Activated CD4-positive, alpha-beta T cell treated with anti-CD3 and anti-CD28 coated beads for 36 hours (primary cell): Measurements from ENCODE around the gene SLC16A4. TPM values are rescaled to one million over a fixed set of nuclear protein-coding genes. Genes with fewer than 3 reads are reported as not detected.
"Not testable (repeated sequence)": the region's sequence is repeated elsewhere in the genome, so short reads cannot be mapped to it uniquely, and the experiment has no call there.

ENCODE experiments used
- ATAC-seq: fragments of 200-7000 bp; cut with Tn5 transposase; one replicate; pipeline ENCODE4 v1.10.0; 2021; ENCODE audit warnings: mild to moderate bottlenecking, moderate library complexity
- CTCF ChIA-PET: fragments of 350-600 bp; sonication (Branson Sonifier 250); formaldehyde crosslinking; loops from one replicate; lab custom pipeline; 2021; ENCODE audit warnings: antibody characterized with exemption; lab: Charles Lee
- POLR2A ChIA-PET: fragments of 350-600 bp; sonication (Branson Sonifier 250); formaldehyde crosslinking; loops from one replicate; lab custom pipeline; 2021; ENCODE audit warnings: antibody characterized with exemption, inconsistent platforms; lab: Charles Lee
- DNase-seq: peaks from one replicate; pipeline ENCODE4 v3.0.0-alpha.2; 2020
- H3K27ac Mint-ChIP-seq: one replicate; pipeline ENCODE4 v1.8.0; 2021; ENCODE audit warnings: mixed read lengths
- H3K27me3 Mint-ChIP-seq: one replicate; pipeline ENCODE4 v1.8.0; 2021; ENCODE audit warnings: mixed read lengths
- H3K36me3 Mint-ChIP-seq: one replicate; pipeline ENCODE4 v1.8.0; 2021; ENCODE audit warnings: low read depth, mixed read lengths
- H3K4me1 Mint-ChIP-seq: one replicate; pipeline ENCODE4 v1.8.0; 2021; ENCODE audit warnings: mixed read lengths
- H3K4me3 Mint-ChIP-seq: one replicate; pipeline ENCODE4 v1.8.0; 2021; ENCODE audit warnings: mild to moderate bottlenecking, moderate library complexity, mixed read lengths
- H3K9me3 Mint-ChIP-seq: one replicate; pipeline ENCODE4 v1.8.0; 2021; ENCODE audit warnings: low read depth, mixed read lengths
- intact Hi-C, 2 experiments: fragments of 100-400 bp; cut with DNase I in 1 of 2; cut with micrococcal nuclease in 1 of 2; formaldehyde crosslinking; loops; one replicate each; pipeline versions ENCODE4 v1.14.2 to v1.15.1; 2022 to 2024; cut with DNase I, micrococcal nuclease
- total RNA-seq, 2 experiments: library from RNA; stranded (reverse); gene quantifications; one replicate each; pipeline ENCODE4 v1.2.3, GENCODE V29; 2021

The SLC16A4 gene
- total RNA-seq, 2 experiments from 2014 or later = 0.14 to 0.44 TPM

DNA sequence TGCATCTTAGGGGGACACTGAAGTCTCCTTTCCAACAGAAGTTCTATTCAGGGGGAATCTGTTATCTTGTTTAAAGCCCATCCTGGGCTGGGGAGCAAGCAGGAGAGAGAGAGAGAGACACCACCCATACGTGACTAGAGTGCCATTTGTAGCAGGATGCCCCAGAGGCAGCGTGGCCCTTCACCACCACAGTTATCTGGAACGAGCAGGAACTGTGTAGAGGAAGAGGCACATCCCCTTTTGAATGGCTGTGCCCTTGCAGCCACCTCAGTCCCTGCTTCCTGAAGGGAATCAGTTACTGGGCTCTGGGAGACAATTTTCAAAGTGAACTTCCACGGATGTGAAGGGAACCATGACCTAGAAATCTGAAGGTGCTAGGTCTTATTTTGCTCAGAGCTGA, 36.0 kb upstream of the SLC16A4 start:
- no peaks in the 10 kb centered on the region for H3K36me3 Mint-ChIP-seq
- H3K27me3 Mint-ChIP-seq = peaks cover 4% of the 10 kb centered on the region
- intact Hi-C loops = no loop called here
- H3K4me1 Mint-ChIP-seq = no peaks in the 10 kb centered on the region
- no peak overlapping the region for H3K27ac Mint-ChIP-seq
- ChIA-PET POLR2A (no interaction called here), CTCF (interaction anchor here (1.7 kb wide), 1 partner anchor 33 kb away, joined by 8 read pairs; no protein-coding TSS in a partner anchor)
- ATAC-seq = no peak
- no peaks in the 10 kb centered on the region for H3K9me3 Mint-ChIP-seq
- H3K4me3 Mint-ChIP-seq = no peak overlapping the region
- DNase-seq = no peak

DNA sequence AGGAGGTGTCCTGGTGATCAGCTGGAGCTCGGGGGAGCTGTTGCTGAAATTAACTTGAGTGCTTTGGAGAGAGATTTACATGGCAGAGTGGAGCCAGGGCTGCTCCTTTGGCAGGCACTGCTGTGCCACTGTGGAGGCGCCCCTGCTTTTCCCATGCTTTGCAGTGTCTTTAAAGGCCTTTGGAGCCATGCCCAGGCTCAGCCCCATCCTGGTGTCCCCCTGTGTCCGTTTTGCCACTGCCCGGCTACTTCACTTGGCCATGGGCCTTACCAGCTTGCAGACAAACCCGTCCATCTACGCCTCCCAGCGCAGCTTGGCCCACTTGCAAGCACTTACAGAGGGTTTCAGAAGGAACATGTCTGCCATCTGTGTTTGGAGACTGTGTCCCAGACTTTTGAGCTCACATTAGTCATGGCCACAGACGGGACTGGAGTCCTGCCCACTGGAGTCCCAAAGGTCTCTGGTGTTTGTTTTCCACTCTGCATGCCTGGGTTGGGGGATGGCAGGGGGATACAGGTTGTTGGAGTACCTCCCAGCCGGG, 34.9 kb upstream of the SLC16A4 start:
- Mint-ChIP-seq H3K36me3 (no peaks in the 10 kb centered on the region), H3K27ac (no peak overlapping the region), H3K27me3 (peaks cover 4% of the 10 kb centered on the region), H3K9me3 (no peaks in the 10 kb centered on the region), H3K4me3 (no peak overlapping the region), H3K4me1 (no peaks in the 10 kb centered on the region)
- no peak for ATAC-seq
- CTCF ChIA-PET = interaction anchor here (1.0 to 1.7 kb wide), 3 partner anchors 10 to 58 kb away, joined by 4 to 8 read pairs (median 5); no protein-coding TSS in a partner anchor
- intact Hi-C loops = no loop called here
- POLR2A ChIA-PET = no interaction called here
- no peak for DNase-seq

DNA sequence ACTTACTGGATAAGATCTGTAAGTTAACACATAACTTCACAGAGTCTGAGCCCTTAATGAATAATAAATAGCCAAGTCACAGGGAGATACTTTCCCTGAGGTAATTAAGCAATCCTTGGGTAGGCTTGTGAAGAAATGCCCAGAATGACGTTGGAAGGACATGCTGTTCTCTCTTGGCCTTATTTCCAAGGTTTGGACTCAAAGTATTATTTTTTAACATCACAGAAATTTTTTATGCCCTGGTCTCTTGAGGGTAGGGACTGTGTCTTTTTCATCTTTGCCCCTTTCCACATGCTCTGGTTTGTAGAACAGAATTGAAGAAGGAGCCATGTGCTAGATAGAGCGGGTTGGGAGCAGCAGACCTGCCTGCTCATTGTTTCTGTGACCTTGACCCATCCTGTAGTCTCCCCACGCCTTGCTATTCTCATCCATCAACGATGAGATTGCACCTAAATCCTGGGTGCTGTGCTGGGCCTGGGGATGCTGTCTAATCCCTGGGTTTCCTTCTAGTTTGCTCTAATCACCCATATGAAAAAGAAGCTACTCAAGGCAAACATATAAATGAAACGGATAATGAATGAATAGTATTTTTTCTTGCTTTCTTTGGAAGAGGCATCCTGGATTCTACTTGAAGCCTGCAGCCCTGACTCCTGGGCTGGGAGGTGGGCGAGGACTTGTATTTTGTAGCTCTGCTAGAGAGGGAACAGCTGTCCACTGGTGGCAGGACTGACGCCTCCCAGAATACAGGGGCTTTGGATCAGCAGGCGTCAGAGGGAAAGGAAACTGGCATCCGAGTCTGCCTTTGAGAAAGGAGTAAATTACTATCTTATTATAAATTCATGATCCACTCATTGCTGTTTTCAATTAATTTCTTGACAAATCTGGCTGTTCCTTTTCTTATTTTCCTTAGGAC, 34.1 kb upstream of the SLC16A4 start:
- H3K36me3 Mint-ChIP-seq = no peaks in the 10 kb centered on the region
- ChIA-PET POLR2A (interaction anchor here (0.6 kb wide), 1 partner anchor 161 kb away, joined by 4 read pairs; no protein-coding TSS in a partner anchor), CTCF (interaction anchor here (1.0 to 1.7 kb wide), 3 partner anchors 11 to 58 kb away, joined by 4 to 8 read pairs (median 5); no protein-coding TSS in a partner anchor)
- no peaks in the 10 kb centered on the region for H3K4me1 Mint-ChIP-seq
- ATAC-seq (no peak), DNase-seq (no peak)
- H3K9me3 Mint-ChIP-seq = no peaks in the 10 kb centered on the region
- H3K27ac Mint-ChIP-seq = no peak overlapping the region
- intact Hi-C loops = no loop called here
- H3K4me3 Mint-ChIP-seq = no peak overlapping the region
- H3K27me3 Mint-ChIP-seq = peaks cover 4% of the 10 kb centered on the region

DNA sequence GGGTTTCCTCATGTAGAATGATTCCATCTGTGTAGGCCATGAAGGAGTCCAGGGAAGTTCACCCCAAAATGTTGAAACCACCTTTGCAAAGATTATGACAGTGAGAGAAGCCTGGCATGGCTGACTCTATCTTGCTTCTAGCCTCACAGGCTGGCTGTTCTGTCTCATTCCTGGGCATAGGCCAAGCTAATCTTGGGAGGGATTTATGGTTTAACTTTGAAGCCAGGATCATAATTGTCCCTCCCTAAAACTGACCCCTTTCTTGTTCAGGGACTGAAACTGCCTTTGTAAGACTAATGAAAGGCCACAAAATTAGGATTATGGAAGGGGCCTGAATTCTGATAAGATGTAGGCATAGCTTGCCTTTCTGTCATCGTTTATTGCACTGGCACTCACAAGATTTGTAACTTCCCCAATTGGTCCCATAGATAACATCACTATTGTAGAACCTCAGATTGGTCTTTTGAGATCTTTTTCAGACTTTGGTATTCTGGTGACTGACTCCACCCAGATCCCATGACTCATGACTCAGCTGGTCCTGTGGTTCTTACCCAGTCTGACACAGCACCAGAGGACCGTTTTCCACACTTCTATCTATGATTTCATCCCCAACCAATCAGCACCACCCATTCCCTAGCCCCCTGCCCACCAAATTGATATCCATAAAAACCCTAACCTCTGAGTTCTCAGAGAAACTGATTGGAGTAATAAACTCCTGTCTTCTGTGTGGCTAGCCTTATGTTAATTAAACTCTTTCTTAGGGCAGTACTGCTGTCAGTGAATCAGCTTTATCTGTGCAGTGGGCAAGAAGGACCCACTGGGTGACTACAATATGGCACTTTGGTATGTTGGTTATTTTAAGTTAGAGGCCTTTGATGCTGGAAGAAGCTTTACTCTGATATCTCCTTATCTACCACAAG, 30.3 kb upstream of the SLC16A4 start:
- intact Hi-C loops = no loop called here
- no peak for ATAC-seq
- ChIA-PET POLR2A (no interaction called here), CTCF (interaction anchor here (0.8 to 3.6 kb wide), 6 partner anchors 9 to 77 kb away, joined by 3 to 17 read pairs (median 3); no protein-coding TSS in a partner anchor)
- Mint-ChIP-seq H3K4me3 (no peak overlapping the region), H3K9me3 (no peaks in the 10 kb centered on the region), H3K4me1 (no peaks in the 10 kb centered on the region), H3K27ac (no peak overlapping the region), H3K36me3 (no peaks in the 10 kb centered on the region), H3K27me3 (peaks cover 4% of the 10 kb centered on the region)
- DNase-seq = peak; percentile 32

DNA sequence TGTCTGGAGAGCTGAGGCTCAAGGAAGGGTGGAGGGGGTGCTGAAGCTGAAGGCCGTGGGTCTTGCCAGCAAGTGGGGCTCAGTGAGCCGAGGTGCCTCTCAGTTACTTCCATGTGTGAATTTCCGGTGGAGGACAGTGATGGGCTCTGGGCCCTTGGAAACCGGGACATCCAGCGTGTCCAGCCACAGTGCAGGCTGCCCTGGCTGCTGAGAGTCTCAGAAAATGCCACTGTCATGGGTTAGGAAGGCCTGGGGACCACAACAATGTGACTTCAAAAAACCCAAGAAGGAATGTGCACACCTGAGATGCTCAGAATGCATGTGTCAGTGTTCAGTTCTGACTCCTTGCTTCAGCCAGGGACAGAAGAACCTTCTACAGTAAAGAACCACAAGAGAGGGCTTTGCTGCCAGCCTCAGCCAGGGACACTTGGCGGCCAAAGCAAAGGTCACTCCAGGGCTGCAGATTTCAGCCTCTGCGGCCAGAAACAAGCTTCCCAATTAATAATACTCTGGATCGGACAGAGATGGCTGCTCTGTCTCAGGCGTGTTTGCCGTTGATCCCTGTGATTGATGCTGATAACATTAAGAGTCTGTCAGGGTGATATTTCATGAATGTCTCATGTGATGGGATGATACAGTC, 29.3 kb upstream of the SLC16A4 start:
- peaks cover 4% of the 10 kb centered on the region for H3K27me3 Mint-ChIP-seq
- no peak for ATAC-seq
- H3K27ac Mint-ChIP-seq = no peak overlapping the region
- H3K9me3 Mint-ChIP-seq = no peaks in the 10 kb centered on the region
- ChIA-PET CTCF (interaction anchor here (0.8 to 3.6 kb wide), 3 partner anchors 11 to 75 kb away, joined by 3 to 17 read pairs (median 3); no protein-coding TSS in a partner anchor), POLR2A (no interaction called here)
- no peak overlapping the region for H3K4me3 Mint-ChIP-seq
- DNase-seq = no peak
- H3K4me1 Mint-ChIP-seq = no peaks in the 10 kb centered on the region
- intact Hi-C loops = no loop called here
- no peaks in the 10 kb centered on the region for H3K36me3 Mint-ChIP-seq

DNA sequence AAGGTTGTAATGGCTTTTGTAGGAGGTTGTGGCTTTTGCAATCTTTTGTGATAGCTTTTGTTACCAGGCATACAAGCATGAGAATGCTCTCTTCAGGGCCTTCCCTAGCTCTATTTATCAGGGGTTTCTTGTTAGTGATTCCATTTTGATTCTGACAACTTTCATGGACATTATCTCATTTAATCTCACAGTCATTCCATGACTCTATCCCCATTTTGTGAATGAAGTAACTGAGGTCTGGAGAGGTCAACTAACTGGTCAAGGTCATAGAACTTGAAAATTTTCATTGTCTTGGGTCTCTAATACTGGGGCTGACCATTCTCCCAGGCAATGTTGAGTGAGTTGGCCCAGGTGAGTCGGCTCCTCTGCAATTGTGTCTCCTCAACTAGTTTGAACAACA, 27.9 kb upstream of the SLC16A4 start:
- DNase-seq (no peak), ATAC-seq (no peak)
- intact Hi-C loops = no loop called here
- Mint-ChIP-seq H3K27ac (no peak overlapping the region), H3K4me1 (no peaks in the 10 kb centered on the region), H3K9me3 (no peaks in the 10 kb centered on the region), H3K27me3 (peaks cover under 1% of the 10 kb centered on the region), H3K4me3 (no peak overlapping the region), H3K36me3 (no peaks in the 10 kb centered on the region)
- ChIA-PET POLR2A (no interaction called here), CTCF (interaction anchor here (1.2 to 1.3 kb wide), 2 partner anchors 10 to 77 kb away, joined by 4 read pairs; no protein-coding TSS in a partner anchor)

DNA sequence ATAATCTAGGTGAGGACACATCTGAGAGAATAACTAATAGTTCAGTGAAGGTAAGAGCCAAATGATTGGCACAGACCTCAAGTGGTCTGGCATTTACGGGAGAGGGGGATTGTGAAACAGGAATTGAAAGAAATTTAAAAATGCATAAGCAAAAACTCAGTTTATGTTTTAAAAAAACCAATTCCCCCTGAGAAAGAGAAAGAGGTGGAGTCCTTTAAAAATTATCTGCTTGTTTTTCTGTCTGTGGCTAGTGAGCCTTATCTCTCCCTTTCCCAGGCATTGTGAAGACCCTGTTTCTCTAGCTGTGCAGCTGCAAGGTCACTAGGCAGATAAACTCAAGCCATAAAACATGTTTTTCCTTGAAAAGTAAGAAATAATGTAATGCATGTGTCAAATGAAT, 22.2 kb upstream of the SLC16A4 start:
- H3K36me3 Mint-ChIP-seq, ATAC-seq, H3K27me3 Mint-ChIP-seq, intact Hi-C loops, H3K4me3 Mint-ChIP-seq, DNase-seq, H3K4me1 Mint-ChIP-seq, H3K9me3 Mint-ChIP-seq, H3K27ac Mint-ChIP-seq: not testable (repeated sequence)
- ChIA-PET POLR2A (interaction anchor here (0.6 kb wide), 1 partner anchor 61 kb away, joined by 5 read pairs; no protein-coding TSS in a partner anchor), CTCF (interaction anchor here (0.6 to 9.7 kb wide), 19 partner anchors 9 to 299 kb away, joined by 3 to 94 read pairs (median 6); no protein-coding TSS in a partner anchor)

DNA sequence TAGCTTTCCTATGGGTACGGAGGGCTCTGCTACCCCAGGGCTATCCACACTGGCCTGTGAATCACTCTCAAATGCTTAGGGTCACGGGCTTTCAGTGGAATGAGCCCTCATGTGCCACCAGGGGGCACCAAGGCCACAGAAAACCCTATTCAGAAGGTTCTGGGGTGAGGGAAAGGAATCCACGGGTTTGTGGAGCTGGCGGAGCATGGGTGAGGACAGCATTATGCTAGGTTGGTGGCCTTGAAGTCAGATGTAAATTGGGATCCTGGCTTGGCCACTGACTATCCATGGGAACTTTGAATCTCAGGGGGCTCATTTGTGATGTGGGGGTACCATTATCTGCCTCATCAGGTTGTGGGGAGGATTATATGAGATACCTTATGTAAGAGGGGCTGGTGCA, 21.8 kb upstream of the SLC16A4 start:
- CTCF ChIA-PET = interaction anchor here (0.5 to 9.7 kb wide), 25 partner anchors 9 to 378 kb away, joined by 3 to 94 read pairs (median 4); partner anchors contain the start of gene SLC16A4
- no peak overlapping the region for H3K27ac Mint-ChIP-seq
- H3K27me3 Mint-ChIP-seq = no peaks in the 10 kb centered on the region
- intact Hi-C loops = loop anchor here (1.0 kb wide), 2 partner anchors 48 to 84 kb away; no protein-coding TSS in a partner anchor
- DNase-seq (peak; percentile 78), ATAC-seq (peak; percentile 50)
- no peak overlapping the region for H3K4me3 Mint-ChIP-seq
- no peaks in the 10 kb centered on the region for H3K9me3 Mint-ChIP-seq
- H3K4me1 Mint-ChIP-seq = peaks cover 11% of the 10 kb centered on the region
- POLR2A ChIA-PET = interaction anchor here (0.6 kb wide), 1 partner anchor 61 kb away, joined by 5 read pairs; no protein-coding TSS in a partner anchor
- peaks cover 3% of the 10 kb centered on the region for H3K36me3 Mint-ChIP-seq

DNA sequence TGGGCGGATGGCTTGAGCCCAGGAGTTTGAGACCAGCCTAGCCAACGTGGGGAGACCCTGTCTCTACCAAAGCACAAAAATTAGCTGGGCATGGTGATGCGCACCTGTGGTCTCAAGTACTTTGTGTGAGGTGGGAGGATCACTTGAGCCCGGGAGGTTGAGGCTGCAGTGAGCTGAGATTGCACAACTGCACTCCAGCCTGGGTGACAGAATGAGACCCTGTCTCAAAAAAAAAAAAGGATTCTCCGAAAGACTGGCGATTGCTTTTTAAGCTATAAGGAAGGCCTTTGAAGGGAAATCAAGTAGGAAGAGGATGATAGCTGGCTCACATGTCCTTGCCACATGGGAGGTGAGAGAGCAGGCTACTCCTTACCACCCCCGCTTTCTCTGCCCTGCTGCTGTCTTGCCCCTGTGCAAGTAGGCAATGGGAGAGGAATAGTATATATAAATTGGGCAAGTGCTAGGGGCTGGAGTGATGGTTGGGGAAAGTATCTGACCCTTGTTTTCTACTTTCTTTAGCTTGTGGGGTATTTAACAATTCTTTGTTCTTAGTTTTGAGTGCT, 20.4 kb upstream of the SLC16A4 start:
- Mint-ChIP-seq H3K27me3 (no peaks in the 10 kb centered on the region), H3K36me3 (peaks cover 6% of the 10 kb centered on the region), H3K27ac (no peak overlapping the region), H3K4me3 (no peak overlapping the region), H3K4me1 (peaks cover 13% of the 10 kb centered on the region), H3K9me3 (no peaks in the 10 kb centered on the region)
- intact Hi-C loops = no loop called here
- ATAC-seq (no peak), DNase-seq (no peak)
- ChIA-PET CTCF (interaction anchor here (0.7 to 9.7 kb wide), 15 partner anchors 10 to 298 kb away, joined by 3 to 94 read pairs (median 6); partner anchors contain the start of gene SLC16A4), POLR2A (no interaction called here)

DNA sequence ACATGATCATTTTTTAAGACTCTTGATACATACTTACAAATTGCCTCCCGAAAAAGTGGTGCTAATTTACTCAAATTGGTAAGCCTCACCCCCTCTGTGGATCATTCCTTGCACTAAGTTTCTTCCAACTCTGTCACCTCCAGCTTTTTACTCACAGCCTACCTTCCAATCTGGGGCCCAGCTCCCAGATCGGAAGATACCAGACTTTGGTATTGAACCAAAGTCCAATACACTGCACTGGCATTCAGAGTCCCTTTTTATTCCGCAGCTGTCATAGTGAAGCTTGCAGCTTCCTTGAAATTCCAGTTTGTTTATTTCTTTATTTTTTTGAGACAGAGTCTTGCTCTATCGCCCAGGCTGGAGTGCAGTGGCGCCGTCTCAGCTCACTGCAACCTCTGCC, 18.5 kb upstream of the SLC16A4 start:
- H3K4me1 Mint-ChIP-seq = peaks cover 17% of the 10 kb centered on the region
- ChIA-PET POLR2A (interaction anchor here (0.6 to 2.3 kb wide), 2 partner anchors 70 to 993 kb away, joined by 3 to 15 read pairs; partner anchors contain the start of gene RBM15), CTCF (interaction anchor here (0.6 to 9.7 kb wide), 14 partner anchors 11 to 372 kb away, joined by 3 to 94 read pairs (median 4); partner anchors contain the start of gene RBM15)
- intact Hi-C loops = loop anchor here in 1 of 2 experiments (10.0 kb wide), 1 partner anchor 375 kb away; no protein-coding TSS in a partner anchor
- H3K27me3 Mint-ChIP-seq = no peaks in the 10 kb centered on the region
- peak overlapping the region; percentile 98 for H3K4me3 Mint-ChIP-seq
- no peaks in the 10 kb centered on the region for H3K9me3 Mint-ChIP-seq
- no peak for ATAC-seq
- H3K27ac Mint-ChIP-seq = no peak overlapping the region
- peaks cover 11% of the 10 kb centered on the region for H3K36me3 Mint-ChIP-seq
- no peak for DNase-seq
